Breast epithelium (tissue), 4 donors: ENCODE measurements around the gene GNE. TPM values are rescaled to one million over a fixed set of nuclear protein-coding genes. Genes with fewer than 3 reads are reported as not detected.

Experiments
- DNase-seq, 2 donors: peaks; one replicate each; pipeline ENCODE4 v3.0.0-alpha.2; 2019; ENCODE audit warnings: low spot score in 2 of 2
- H3K27ac ChIP-seq, 2 donors: fragments of 200-600 bp; sonication (generic) in 1 of 2; one replicate each; pipeline ENCODE4 v1.5.1; 2016 to 2019; ENCODE audit warnings: mild to moderate bottlenecking in 1 of 2
- H3K27me3 ChIP-seq, 2 donors: fragments of 200-600 bp; sonication (generic) in 1 of 2; one replicate each; pipeline versions ENCODE4 v1.5.1 to v1.6.0; 2017 to 2019; ENCODE audit warnings: control low read depth in 1 of 2, mild to moderate bottlenecking in 1 of 2
- H3K36me3 ChIP-seq: fragments of 200-600 bp; one replicate; pipeline ENCODE4 v1.5.1; 2019
- H3K4me1 ChIP-seq, 2 donors: fragments of 200-600 bp; sonication (generic); one replicate each; pipeline ENCODE4 v1.5.1; 2016 to 2019; ENCODE audit warnings: control low read depth in 1 of 2
- H3K4me3 ChIP-seq, 3 donors: fragments of 200-600 bp; sonication (generic); 1 replicate in 2 of 3; 2 replicates in 1 of 3; pipeline ENCODE4 v1.5.1; 2016 to 2019; ENCODE audit warnings: mild to moderate bottlenecking in 3 of 3, moderate library complexity in 2 of 3
- H3K9me3 ChIP-seq, 2 donors: fragments of 200-600 bp; sonication (generic) in 1 of 2; one replicate each; pipeline ENCODE4 v1.5.1; 2016 to 2019; ENCODE audit warnings: control low read depth in 1 of 2
- CTCF ChIP-seq, 3 donors: fragments of 450-650 bp; IDR thresholded peaks; one replicate each; pipeline ENCODE4 v1.5.1; 2016 to 2017; ENCODE audit warnings: antibody characterized with exemption in 3 of 3, mild to moderate bottlenecking in 3 of 3, moderate library complexity in 3 of 3
- POLR2A ChIP-seq: fragments of 450-650 bp; IDR thresholded peaks from one replicate; pipeline ENCODE4 v1.6.1; 2016; ENCODE audit warnings: antibody characterized with exemption, mild to moderate bottlenecking, moderate library complexity
- POLR2AphosphoS5 ChIP-seq, 3 donors: sonication (generic); formaldehyde crosslinking; IDR thresholded peaks; one replicate each; pipeline ENCODE4 v1.6.1; 2017; ENCODE audit warnings: antibody characterized with exemption in 3 of 3
- intact Hi-C: fragments of 100-400 bp; cut with DNase I; formaldehyde crosslinking; loops from one replicate; pipeline ENCODE4 v1.15.1; 2023; ENCODE audit warnings: low total_unique reads
- total RNA-seq, 3 donors: library from RNA; depleted of rRNA; stranded (reverse); fragments of >200 nt; gene quantifications; one replicate each; pipeline ENCODE4 v1.1.0, GENCODE V29; 2016

GNE gene
- total RNA-seq, 3 donors from 2014 or later, result 24.9 to 38.2 (median 35.1) TPM

DNA sequence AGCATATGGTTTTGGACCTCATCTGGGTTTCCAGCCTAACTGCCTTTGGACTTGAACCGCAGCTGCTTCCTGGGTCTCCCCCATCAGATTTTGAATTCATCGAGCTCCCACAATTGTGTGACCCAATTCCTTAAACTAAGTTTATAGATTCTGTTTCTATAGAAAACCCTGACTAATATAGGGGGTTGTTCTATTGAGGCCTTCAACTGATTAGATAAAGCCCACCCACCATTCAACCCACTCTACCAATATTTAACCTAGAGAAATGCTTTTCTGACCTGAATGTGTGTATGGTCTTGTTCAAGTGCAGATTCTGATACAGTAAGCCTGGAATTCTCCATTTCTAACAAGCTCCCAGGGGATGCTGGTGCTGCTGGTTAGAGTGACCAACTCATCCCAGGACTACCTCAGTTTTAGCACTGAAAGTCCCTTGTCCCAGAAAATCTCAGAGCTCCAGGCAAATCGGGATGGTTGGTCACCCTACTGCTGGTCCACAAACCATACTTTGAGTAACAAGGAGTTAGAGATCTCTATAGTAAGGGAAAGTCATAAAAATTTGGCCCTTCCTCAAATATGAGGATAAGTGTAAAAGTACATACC, 31.7 kb upstream of the GNE start:
- Histone ChIP-seq H3K4me1 (no peaks in the 10 kb centered on the region), H3K4me3 (no peak overlapping the region), H3K27ac (no peak overlapping the region), H3K9me3 (no peaks in the 10 kb centered on the region), H3K27me3 (no peaks in the 10 kb centered on the region), H3K36me3 (no peaks in the 10 kb centered on the region)
- intact Hi-C loops, result no loop called here
- no peak for DNase-seq
- TF ChIP-seq POLR2AphosphoS5 (IDR thresholded peaks at IDR 0.05), result no peak
- TF ChIP-seq CTCF (IDR thresholded peaks at IDR 0.05), result no peak
- no peak for TF ChIP-seq POLR2A

GRCh38 chr9:36288070-36288469, 29.8 kb upstream of the GNE start:
- no peak overlapping the region for H3K27ac ChIP-seq
- H3K27me3 ChIP-seq, result no peaks in the 10 kb centered on the region
- H3K4me1 ChIP-seq, result no peaks in the 10 kb centered on the region
- no peak for DNase-seq
- no peak for TF ChIP-seq POLR2AphosphoS5 (IDR thresholded peaks at IDR 0.05)
- no peak for TF ChIP-seq POLR2A
- no peak for TF ChIP-seq CTCF (IDR thresholded peaks at IDR 0.05)
- no peaks in the 10 kb centered on the region for H3K36me3 ChIP-seq
- H3K4me3 ChIP-seq, result no peak overlapping the region
- intact Hi-C loops, result no loop called here
- H3K9me3 ChIP-seq, result no peaks in the 10 kb centered on the region

- Histone ChIP-seq H3K4me1 (no peaks in the 10 kb centered on the region), H3K27me3 (no peaks in the 10 kb centered on the region), H3K36me3 (no peaks in the 10 kb centered on the region), H3K9me3 (no peaks in the 10 kb centered on the region), H3K27ac (no peak overlapping the region), H3K4me3 (no peak overlapping the region)
- intact Hi-C loops, result no loop called here
- TF ChIP-seq POLR2A (no peak), POLR2AphosphoS5 (IDR thresholded peaks at IDR 0.05) (no peak), CTCF (IDR thresholded peaks at IDR 0.05) (no peak)
- DNase-seq, result no peak
These were observed 28.1 kb upstream of the GNE start for GRCh38 chr9:36286388-36286787.

GRCh38 chr9:36284226-36284625, 26.0 kb upstream of the GNE start:
- no peak overlapping the region for H3K27ac ChIP-seq
- no peaks in the 10 kb centered on the region for H3K27me3 ChIP-seq
- DNase-seq, result no peak
- no peaks in the 10 kb centered on the region for H3K4me1 ChIP-seq
- TF ChIP-seq POLR2AphosphoS5 (IDR thresholded peaks at IDR 0.05) (no peak), CTCF (IDR thresholded peaks at IDR 0.05) (no peak), POLR2A (no peak)
- no peaks in the 10 kb centered on the region for H3K36me3 ChIP-seq
- no peaks in the 10 kb centered on the region for H3K9me3 ChIP-seq
- no peak overlapping the region for H3K4me3 ChIP-seq
- intact Hi-C loops, result no loop called here

DNA sequence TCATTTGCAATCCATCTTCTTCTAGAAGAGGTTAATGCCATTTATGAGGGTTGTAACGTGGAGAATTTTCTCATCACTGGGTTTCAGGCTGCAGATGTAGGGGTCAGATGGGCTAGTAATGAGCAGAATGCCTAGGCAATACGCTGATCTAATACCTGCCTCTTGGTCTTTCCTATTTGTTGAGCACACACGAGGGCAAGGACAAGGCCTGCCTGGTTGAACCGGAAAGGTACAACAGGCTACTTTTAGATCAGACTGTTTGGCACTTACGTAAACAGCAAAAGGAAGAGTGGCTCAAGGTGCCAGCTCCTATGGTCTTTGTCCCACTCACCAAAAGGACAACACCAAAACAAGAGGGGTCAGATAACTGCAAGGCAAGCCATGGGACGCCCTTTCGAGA, 24.0 kb upstream of the GNE start:
- H3K27ac ChIP-seq, result no peak overlapping the region
- no peaks in the 10 kb centered on the region for H3K9me3 ChIP-seq
- intact Hi-C loops, result no loop called here
- TF ChIP-seq CTCF (IDR thresholded peaks at IDR 0.05) (no peak), POLR2A (no peak), POLR2AphosphoS5 (IDR thresholded peaks at IDR 0.05) (no peak)
- no peaks in the 10 kb centered on the region for H3K4me1 ChIP-seq
- no peaks in the 10 kb centered on the region for H3K36me3 ChIP-seq
- no peak overlapping the region for H3K4me3 ChIP-seq
- no peaks in the 10 kb centered on the region for H3K27me3 ChIP-seq
- no peak for DNase-seq
